ENCODE measurements around the gene ZNF557.

ZNF557 gene

DNA sequence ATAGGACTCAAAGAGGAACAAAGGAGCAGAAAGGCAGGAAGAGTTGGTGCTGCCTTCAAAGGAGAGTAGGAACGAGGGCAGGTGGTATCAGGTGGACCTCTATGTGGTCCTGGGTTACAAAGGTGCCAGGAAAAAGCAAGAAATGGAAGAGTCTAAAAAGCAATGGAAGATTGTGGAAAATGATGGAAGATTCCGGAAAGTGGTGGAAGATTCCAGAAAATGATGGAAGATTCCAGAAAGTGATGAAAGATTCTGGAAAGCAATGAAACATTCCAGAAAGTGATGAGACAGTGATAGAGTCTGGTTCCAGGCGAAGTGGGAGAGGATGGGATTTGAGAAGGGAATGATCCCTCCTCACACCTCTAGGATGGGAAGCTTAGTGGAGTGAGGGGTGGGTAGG lies 55.3 kb downstream of the ZNF557 start:
- TF ChIP-seq, protein P1, sequence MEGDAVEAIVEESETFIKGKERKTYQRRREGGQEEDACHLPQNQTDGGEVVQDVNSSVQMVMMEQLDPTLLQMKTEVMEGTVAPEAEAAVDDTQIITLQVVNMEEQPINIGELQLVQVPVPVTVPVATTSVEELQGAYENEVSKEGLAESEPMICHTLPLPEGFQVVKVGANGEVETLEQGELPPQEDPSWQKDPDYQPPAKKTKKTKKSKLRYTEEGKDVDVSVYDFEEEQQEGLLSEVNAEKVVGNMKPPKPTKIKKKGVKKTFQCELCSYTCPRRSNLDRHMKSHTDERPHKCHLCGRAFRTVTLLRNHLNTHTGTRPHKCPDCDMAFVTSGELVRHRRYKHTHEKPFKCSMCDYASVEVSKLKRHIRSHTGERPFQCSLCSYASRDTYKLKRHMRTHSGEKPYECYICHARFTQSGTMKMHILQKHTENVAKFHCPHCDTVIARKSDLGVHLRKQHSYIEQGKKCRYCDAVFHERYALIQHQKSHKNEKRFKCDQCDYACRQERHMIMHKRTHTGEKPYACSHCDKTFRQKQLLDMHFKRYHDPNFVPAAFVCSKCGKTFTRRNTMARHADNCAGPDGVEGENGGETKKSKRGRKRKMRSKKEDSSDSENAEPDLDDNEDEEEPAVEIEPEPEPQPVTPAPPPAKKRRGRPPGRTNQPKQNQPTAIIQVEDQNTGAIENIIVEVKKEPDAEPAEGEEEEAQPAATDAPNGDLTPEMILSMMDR (IDR thresholded peaks at IDR 0.05; ENCODE audit: low read depth, low read length), result no peak

DNA sequence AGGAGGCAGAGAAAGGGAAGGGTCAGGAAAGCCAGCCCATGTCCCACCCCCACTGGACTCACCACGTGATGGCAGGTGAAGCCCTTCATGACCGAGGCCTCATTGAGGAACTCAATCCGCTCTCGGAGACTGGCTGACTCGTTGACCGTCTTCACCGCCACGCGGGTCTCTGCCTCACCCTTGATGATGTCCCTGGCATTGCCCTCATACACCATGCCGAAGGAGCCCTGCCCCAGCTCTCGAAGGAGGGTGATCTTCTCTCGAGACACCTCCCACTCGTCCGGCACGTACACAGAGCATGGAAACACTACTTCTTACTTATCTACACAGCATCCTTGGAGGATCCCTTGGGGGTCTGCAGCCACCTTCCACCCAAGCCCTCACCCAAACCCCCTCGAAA lies 55.7 kb downstream of the ZNF557 start:
- H3K4me3 ChIP-seq (ENCODE audit: low read depth, low read length), result no peak overlapping the region
- TF ChIP-seq, protein P1 (IDR thresholded peaks at IDR 0.05; ENCODE audit: low read depth, low read length), result no peak

More for the DNA sequence above, 55.3 kb downstream of the ZNF557 start:
- no peak overlapping the region for H3K4me3 ChIP-seq (ENCODE audit: low read depth, low read length)

DNA sequence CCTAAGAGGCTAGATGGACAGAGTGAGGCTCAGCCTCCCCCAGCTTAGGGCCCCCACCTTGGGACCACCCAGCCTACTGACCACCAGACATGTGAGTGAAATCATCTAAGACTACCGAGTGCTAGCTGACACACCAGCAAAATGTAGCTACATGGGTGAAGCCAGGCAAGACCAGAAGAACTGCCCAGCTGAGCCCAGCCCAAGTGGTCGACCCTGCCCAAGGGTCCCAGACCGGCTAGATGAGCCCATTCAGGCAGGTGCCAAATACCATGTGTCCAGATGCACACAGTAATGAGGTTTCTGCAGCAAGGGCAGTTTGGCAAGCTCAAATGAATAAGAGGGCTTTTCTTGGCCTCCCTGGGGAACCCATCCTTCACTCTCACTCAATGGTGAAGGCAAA lies 56.6 kb downstream of the ZNF557 start:
- TF ChIP-seq, protein P1 (IDR thresholded peaks at IDR 0.05; ENCODE audit: low read depth, low read length), result no peak
- H3K4me3 ChIP-seq (ENCODE audit: low read depth, low read length), result no peak overlapping the region

DNA sequence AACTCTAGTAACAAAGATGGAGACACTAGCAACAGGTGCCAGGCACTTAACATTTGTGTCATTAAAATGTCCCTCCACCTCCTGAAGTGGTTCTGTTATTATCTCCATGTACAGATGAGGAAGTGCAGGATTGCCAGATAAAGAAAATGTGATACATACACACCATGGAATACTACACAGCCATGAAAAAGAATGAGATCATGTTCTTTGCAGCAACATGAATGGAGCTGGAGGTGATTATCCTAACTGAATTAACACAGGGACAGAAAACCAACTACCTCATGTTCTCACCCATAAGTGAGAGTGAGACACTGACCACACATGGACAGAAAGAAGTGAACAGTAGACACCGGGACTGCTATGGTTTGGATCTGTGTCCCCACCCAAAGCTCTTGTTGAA lies 60.5 kb downstream of the ZNF557 start:
- TF ChIP-seq, protein P1 (IDR thresholded peaks at IDR 0.05; ENCODE audit: low read depth, low read length), result no peak
- no peak overlapping the region for H3K4me3 ChIP-seq (ENCODE audit: low read depth, low read length)

GRCh38 chr19:7132054-7132453 lies 62.6 kb downstream of the ZNF557 start:
- TF ChIP-seq, protein P1 (IDR thresholded peaks at IDR 0.05; ENCODE audit: low read depth, low read length), result no peak

GRCh38 chr19:7137120-7137519 lies 67.6 kb downstream of the ZNF557 start:
- no peak overlapping the region for H3K4me3 ChIP-seq (ENCODE audit: low read depth, low read length)
- TF ChIP-seq, protein P1 (IDR thresholded peaks at IDR 0.05; ENCODE audit: low read depth, low read length), result no peak

More at GRCh38 chr19:7132054-7132453, 62.6 kb downstream of the ZNF557 start:
- no peak overlapping the region for H3K4me3 ChIP-seq (ENCODE audit: low read depth, low read length)

All from WI38 (cell line).